Measurements from ENCODE around the gene TNS2.
"Not testable (repeated sequence)": the region's sequence is repeated elsewhere in the genome, so short reads cannot be mapped to it uniquely, and the experiment has no call there.

The TNS2 gene, protein sequence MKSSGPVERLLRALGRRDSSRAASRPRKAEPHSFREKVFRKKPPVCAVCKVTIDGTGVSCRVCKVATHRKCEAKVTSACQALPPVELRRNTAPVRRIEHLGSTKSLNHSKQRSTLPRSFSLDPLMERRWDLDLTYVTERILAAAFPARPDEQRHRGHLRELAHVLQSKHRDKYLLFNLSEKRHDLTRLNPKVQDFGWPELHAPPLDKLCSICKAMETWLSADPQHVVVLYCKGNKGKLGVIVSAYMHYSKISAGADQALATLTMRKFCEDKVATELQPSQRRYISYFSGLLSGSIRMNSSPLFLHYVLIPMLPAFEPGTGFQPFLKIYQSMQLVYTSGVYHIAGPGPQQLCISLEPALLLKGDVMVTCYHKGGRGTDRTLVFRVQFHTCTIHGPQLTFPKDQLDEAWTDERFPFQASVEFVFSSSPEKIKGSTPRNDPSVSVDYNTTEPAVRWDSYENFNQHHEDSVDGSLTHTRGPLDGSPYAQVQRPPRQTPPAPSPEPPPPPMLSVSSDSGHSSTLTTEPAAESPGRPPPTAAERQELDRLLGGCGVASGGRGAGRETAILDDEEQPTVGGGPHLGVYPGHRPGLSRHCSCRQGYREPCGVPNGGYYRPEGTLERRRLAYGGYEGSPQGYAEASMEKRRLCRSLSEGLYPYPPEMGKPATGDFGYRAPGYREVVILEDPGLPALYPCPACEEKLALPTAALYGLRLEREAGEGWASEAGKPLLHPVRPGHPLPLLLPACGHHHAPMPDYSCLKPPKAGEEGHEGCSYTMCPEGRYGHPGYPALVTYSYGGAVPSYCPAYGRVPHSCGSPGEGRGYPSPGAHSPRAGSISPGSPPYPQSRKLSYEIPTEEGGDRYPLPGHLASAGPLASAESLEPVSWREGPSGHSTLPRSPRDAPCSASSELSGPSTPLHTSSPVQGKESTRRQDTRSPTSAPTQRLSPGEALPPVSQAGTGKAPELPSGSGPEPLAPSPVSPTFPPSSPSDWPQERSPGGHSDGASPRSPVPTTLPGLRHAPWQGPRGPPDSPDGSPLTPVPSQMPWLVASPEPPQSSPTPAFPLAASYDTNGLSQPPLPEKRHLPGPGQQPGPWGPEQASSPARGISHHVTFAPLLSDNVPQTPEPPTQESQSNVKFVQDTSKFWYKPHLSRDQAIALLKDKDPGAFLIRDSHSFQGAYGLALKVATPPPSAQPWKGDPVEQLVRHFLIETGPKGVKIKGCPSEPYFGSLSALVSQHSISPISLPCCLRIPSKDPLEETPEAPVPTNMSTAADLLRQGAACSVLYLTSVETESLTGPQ (N-terminal part only)

DNA sequence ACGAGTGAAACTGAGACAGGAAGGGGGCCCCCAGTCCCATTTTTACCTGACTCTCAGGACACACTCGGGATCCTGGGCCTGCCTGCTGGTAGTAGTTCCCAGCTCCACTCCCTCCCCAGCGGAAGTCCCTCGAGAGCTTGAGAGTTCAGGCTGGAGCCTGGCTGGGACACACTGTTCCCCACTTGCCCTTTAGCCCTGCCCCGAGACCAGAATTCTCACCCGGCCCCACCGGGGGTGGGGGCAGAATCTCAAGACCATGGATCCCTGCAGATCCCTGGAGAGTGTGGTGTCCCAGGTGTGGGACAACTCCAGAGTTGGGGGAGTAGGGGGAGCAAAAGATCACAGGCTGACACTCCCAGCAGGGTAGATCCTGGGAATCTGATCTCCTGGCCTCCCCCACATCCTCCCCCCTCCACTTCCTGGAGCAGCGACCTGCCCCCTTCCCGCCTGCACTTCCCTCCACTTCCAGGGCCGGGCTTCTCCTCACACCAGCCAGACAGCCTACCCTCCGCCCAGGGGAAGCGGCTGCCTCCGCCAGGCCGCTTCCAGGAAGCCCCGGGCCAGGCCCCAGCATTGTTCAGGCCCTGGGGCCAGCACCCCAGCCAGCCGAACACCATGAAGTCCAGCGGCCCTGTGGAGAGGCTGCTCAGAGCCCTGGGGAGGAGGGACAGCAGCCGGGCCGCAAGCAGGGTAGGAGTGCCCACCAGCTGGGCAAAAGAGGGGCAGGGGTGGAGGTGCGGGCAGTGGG lies at the start of gene TNS2:
TNS2 (plus strand) TSS at position 495 of the 748 bp plus-strand sequence; CDS start at position 616, 121 bp downstream.
- DNase-seq (ENCODE audit: low read depth) = no peak

DNA sequence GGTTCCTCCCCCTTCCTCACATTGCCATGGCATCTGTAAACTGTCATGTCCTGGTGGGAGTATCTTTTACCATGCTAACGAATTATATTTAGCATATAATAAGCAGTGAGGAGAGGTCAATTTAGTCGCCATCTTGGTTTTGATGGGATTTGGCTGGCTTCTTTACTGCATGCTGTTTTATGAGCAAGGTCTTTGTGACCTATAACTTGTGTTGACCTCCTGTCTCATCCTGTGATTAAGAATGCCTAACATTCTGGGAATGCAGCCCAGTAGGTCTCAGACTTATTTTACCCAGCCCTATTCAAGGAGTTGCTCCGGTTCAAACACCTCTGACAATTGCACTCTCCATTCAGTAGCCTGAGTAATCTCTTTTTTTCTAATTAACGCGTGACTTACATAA lies 45.7 kb upstream of the TNS2 start:
- no peak for DNase-seq (ENCODE audit: low read depth)

DNA sequence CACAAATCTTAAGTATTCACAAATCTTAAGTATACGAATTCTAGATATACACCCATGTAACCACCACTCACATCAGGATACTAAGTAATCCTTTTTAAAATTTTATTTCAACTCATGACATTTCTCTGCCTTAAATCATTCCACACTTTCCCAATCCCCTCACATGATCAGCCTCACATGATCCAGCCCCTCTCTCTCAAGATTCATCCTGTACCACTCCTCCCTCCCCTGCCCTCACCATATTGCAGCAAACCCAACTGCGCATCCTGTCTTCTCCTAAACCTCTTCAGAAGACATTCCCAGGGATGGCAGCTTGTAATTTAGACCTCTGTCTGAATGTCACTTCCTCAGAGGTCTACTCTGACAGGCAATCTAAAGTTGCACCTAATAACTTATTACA lies 45.3 kb upstream of the TNS2 start:
- DNase-seq (ENCODE audit: low read depth) = no peak

DNA sequence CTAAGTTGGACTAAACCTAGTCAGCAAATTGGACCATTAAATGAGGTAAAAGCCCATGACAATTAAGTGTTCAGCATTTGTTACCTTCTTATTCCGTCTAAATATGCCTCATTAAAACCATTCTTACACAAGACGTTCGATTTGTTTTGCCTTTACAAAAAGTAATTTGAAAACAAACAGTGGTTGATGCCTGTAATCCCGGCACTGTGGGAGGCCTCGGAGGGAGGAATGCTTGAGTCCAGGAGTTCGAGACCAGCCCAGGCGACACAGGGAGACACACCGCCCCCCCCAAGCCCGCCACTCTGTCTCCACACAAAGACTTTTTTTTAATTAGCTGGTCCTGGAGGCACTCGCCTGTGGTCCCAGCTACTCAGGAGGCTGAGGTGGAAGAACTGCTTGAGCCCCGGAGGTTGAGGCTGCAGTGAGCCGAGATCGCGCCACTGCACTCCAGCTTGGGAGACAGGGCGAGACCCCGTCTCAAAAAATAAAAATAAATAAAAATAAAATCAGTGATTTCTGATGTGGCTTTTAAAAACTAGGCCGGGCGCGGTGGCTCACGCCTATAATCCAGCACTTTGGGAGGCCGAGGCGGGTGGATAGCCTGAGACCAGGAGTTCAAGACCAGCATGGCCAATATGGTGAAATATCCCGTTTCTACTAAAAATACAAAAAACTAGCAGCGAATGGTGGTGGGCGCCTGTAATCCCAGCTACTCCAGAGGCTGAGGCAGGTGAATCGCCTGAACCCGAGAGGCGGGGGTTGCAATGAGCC lies 44.5 kb upstream of the TNS2 start:
- DNase-seq (ENCODE audit: low read depth) = no peak

DNA sequence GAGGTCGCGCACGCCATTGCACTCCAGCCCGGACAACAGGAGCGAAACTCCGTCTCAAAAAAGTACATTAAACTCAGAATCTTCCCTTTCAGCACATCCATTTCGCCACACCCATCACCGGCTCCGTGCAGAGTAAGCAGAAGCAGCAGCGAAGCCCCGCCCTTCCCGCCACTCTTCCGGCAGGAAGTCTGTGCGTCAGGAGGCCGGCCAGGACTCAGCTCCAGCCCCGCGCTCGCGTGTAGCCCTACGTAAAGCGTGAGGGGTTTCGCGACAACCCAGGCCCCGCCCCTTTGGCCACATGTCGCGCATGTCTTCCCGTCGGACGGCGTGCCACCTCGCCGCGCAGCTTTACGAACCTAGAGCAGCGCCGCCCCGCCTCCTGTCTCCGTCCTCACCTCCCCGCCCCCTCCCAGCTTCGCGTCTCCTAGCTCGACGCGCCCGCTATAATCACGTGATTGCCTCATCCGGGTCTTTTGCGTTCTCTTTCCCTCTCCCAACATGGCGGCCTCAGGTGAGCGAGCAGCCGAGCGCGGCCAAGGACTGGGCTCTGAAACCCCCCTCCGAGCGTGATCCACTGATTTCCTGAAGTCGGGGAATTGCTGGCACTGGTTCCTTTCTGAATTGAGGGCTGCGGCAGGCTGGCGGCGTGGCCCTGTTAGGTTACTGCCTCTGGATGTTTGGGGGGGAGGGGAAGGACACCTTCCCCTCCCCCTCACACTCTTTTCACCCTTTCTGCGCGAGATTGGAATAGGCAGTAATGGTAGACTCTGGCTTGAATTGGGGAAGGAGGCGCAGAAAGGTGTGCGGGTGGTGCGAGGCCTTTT lies 43.7 kb upstream of the TNS2 start, which contains the start of gene EIF4B:
EIF4B (plus strand) TSS at position 471 of the 824 bp plus-strand sequence; CDS start at position 499, 28 bp downstream.
- DNase-seq (ENCODE audit: low read depth) = peak; percentile 100

DNA sequence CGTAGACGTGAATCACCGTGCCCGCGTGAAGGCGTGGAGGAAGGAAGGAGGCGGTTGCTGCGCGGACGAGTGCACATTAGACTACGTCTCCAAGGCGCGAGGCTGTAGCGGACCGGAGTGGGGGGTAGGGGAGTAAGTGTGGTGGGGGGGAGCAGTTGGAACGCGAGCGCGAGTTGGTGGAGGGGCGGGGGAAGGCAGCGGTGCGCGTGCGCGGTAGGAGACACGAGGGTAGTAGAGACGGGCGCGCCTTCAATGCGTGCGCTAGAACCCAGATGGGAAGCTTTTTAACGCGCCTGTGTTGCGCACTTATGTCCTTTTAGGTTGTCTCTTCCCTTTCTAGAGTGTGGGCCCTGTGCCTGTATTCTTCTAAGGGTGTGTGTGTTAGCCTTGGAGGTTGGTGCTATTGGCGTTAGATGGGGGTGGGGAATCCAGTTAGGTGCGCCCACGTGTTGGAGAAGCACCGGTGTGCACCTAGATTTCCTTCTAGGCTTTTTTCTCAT lies 43.0 kb upstream of the TNS2 start:
- DNase-seq (ENCODE audit: low read depth) = peak; percentile 78

DNA sequence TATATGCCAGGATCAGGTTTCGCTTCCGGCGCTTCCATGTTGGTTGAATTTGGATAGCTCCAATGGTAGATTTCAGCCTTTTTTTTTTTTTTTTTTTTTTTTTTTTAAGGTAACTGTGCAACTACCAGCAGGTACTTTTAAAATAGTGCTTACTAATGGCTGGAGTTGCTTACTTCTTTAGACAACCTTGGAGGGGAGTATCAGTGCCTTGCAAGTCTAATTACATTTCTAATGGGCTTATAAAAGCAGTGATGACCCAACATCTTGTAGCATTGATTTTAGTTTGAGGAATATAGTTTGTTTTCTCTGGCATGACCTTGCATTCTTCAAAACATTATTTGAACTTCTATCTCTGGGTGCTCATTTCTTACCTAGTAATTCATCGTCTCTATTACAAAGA lies 42.5 kb upstream of the TNS2 start:
- DNase-seq (ENCODE audit: low read depth) = no peak

DNA sequence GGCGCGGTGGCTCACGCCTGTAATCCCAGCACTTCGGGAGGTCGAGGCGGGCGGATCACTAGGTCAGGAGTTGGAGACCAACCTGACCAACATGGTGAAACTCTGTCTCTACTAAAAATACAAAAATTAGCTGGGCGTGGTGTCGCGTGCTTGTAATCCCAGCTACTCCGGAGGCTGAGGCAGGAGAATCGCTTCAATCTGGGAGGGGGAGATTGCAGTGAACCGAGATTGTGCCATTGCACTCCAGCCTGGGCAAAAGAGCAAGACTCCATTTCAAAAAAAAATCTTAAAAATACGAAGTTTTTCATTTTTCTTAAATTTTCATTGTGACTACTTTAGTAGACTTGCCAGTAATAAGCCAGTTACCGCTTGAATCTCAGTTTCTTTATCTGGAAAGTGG lies 41.1 kb upstream of the TNS2 start:
- not testable (repeated sequence) for DNase-seq (ENCODE audit: low read depth)

DNA sequence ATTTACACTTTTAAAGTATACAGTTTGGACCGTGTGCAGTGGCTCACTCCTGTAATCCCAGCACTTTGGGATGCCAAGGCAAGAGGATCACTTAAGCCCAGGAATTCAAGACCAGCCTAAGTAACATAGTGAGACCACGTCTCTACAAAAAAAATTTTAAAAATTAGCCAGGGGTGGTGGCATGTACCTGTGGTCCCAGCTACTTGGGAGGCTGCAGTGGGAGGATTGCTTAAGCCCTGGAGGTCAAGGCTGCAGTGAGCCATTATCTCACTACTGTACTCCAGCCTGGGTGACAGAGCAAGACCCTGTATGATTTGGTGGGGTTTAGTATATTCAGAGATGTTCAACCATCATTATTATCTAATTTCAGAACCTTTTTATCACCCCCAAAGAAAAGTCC lies 38.9 kb upstream of the TNS2 start:
- DNase-seq (ENCODE audit: low read depth) = no peak

DNA sequence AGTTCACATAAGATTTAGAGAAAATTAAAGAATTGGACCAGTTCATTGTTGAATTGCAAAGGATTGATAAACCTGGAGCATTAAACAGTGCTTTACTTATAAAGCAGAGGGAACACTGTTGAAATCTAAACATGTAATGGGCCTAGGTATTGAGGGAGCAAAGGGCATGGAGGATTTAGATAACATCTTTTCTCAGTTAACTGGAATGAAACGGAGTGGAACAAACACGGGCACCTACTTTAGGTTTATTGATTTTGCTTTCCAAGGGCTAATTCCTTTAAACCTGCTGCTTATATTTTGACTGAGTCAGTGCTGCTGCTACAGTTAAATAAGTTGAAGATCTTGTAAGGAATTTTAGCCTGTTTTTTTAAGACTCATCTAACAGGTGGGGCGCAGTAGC lies 38.0 kb upstream of the TNS2 start:
- DNase-seq (ENCODE audit: low read depth) = no peak

DNA sequence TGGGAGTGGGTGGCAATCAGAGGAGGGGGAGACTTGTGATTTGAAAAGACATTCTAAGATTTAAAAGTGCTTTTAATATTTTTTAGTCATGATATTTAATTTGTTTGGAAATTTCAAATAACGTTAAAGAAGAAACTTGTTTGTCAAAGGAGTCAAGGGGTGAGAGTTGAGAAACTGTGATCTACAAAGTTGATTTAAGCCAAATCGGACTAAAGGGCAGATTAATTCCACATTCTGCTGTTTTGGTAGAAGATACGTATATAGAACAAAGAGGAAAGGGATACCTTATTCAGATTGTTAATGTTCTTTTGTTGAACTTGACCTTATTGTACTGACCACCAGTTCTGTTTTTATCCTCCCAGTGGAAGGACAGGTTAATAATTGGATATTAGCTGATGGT lies 36.9 kb upstream of the TNS2 start:
- no peak for DNase-seq (ENCODE audit: low read depth)

DNA sequence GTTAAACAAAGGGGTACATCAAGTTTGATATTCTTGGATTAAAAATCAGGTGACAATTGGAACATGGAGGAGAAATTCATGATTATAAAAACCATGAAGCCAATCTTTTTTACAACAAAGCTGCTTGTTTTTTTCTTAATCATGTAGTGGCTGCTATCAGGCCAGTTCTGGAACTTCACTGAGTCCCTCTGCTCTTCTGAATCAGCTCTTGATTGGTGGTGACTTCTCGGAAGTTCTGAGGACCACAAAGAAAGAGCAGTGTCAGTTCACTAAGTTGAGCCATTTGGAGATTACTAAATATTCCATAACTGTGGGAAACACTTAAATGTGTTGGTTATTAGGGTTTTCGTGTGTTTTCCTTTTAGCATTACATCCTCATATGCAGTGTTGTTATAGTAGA lies 35.2 kb upstream of the TNS2 start:
- DNase-seq (ENCODE audit: low read depth) = no peak

DNA sequence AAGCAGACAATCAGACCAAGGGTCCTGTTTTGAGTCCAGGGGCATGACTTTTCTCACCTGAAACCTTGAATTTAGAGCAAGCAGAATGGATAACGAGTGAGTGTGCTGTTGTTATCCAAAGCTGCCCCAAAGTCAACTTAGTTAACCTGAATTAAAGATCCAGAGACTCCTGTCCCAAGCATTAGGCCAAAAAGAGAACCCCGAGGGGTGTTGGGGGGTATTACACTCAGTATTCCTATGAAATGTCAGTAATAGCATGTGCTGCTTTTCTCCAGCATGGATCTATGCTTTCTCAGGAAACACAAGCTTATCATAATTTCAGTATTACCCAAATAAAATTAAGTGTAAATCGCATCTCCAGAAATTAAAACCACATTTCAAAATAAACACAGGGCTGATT lies 24.6 kb upstream of the TNS2 start:
- no peak for DNase-seq (ENCODE audit: low read depth)

DNA sequence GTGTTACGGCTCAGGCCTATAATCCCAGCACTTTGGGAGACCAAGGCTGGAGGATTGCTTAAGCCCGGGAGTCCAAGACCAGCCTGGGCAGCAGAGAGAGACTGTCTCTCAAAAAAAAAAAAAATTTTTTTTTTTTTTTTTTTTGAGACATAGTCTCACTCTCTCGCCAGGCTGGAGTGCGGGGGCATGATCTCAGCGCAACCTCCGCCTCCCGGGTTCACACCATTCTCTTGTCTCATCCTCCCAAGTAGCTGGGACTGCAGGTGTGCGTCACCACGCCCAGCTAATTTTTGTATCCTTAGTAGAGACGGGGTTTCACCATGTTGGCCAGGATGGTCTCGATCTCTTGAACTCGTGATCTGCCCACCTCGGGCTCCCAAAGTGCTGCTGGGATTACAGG lies 22.9 kb upstream of the TNS2 start:
- DNase-seq (ENCODE audit: low read depth) = not testable (repeated sequence)

DNA sequence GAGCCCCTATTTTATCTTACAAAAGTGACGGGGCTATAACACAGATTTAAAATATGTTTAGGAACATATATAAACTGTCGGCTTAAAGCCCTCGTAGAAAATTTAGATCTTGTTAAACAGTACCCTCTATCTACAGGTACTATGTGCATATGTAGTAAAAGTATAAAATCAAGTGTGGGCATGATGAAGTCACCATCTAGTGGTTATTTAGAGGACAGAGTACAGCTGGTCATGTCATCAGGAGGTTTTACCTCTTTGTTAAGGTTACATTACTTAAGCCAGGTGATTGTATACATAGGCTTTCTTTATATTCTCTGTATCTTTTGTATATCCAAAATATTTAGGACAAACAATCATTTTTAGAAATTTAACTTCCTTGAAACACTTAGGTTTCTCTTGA lies 18.2 kb upstream of the TNS2 start:
- no peak for DNase-seq (ENCODE audit: low read depth)

DNA sequence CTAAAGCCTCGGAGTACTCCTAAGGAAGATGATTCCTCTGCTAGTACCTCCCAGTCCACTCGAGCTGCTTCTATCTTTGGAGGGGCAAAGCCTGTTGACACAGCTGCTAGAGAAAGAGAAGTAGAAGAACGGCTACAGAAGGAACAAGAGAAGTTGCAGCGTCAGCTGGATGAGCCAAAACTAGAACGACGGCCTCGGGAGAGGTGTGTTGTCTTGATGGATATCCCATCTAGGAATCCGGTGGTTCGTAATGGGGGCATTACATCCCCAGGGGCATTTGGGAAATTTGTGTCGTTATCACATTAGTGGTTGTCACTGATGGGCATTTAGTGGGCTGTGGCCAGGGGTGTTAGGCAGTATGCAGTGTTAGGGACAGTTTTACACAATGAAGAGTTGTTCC lies 16.0 kb upstream of the TNS2 start:
- not testable (repeated sequence) for DNase-seq (ENCODE audit: low read depth)

DNA sequence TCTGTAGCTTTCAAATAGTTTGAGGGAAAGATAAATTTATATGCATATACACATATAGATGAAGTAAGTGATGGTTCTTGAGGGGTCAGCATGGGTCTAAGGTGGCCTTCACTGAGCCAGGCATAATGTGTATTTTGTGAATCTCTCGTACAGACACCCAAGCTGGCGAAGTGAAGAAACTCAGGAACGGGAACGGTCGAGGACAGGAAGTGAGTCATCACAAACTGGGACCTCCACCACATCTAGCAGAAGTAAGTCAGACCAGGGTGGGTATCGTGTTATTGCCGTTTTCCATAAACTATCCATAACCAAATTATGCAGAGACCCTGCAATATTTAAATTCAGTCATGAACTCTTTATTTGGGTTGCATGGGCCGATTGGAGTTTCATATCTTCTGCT lies 15.4 kb upstream of the TNS2 start:
- no peak for DNase-seq (ENCODE audit: low read depth)

DNA sequence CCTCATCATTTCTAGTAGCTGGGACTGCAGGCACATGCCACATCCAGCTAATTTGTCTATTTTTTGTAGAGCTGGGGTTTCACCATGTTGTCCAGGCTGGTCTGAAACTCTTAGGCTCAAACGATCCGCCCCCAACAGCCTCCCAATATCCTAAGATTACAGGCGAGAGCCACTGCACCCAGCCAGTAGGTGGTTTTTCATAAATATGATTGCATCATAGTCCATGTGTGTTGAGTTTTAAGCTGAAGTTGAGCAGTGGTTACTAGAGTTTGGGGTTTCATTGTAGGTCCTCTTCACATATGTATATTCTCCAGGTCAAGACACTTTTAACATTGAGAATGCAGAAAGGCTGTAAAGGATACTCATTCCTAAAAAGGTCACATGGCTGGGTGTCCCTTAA lies 13.1 kb upstream of the TNS2 start:
- no peak for DNase-seq (ENCODE audit: low read depth)

DNA sequence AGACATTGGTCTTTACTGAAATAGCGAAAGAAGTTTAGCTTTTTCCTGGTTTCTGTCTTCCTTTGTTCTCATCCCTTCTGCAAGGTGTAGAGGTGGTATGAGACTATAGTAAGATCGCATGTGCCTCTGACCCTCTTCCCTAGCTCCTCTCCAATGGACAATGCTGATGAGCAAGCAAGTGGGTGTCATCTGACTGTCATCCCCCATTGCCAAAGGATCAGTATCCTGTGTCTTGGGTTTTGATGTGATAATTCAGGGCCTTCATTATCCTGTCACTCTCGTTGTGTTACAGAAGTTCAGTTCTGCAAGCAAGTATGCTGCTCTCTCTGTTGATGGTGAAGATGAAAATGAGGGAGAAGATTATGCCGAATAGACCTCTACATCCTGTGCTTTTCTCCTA lies 10.0 kb upstream of the TNS2 start:
- no peak for DNase-seq (ENCODE audit: low read depth)

All from activated T-helper 9 cell treated with anti-CD3 and anti-CD28 coated beads, Interleukin-2, amount 50 U/mL, for 16 hours (primary cell).